T-helper 1 cell treated with Interleukin-12 subunit alpha and Interleukin-12 subunit beta and Interleukin-4 antibody, amounts not matched to agents 30 μg/mL and 1 μg/mL, for 36 hours (primary cell): ENCODE data around the gene SLC17A9.

Experiments used
- H3K27ac Mint-ChIP-seq: one replicate; pipeline ENCODE4 v1.8.0; 2021; ENCODE audit warnings: mild to moderate bottlenecking, mixed read lengths
- H3K27me3 Mint-ChIP-seq: one replicate; pipeline ENCODE4 v1.8.0; 2021; ENCODE audit warnings: low read depth, mixed read lengths
- H3K36me3 Mint-ChIP-seq: one replicate; pipeline ENCODE4 v1.8.0; 2021; ENCODE audit warnings: low read depth, mixed read lengths
- H3K4me1 Mint-ChIP-seq: one replicate; pipeline ENCODE4 v1.8.0; 2021; ENCODE audit warnings: low read depth, mixed read lengths
- H3K4me3 Mint-ChIP-seq: one replicate; pipeline ENCODE4 v1.8.0; 2021; ENCODE audit warnings: mild to moderate bottlenecking, moderate library complexity, mixed read lengths
- H3K9me3 Mint-ChIP-seq: one replicate; pipeline ENCODE4 v1.8.0; 2021; ENCODE audit warnings: mixed read lengths

Gene SLC17A9

DNA sequence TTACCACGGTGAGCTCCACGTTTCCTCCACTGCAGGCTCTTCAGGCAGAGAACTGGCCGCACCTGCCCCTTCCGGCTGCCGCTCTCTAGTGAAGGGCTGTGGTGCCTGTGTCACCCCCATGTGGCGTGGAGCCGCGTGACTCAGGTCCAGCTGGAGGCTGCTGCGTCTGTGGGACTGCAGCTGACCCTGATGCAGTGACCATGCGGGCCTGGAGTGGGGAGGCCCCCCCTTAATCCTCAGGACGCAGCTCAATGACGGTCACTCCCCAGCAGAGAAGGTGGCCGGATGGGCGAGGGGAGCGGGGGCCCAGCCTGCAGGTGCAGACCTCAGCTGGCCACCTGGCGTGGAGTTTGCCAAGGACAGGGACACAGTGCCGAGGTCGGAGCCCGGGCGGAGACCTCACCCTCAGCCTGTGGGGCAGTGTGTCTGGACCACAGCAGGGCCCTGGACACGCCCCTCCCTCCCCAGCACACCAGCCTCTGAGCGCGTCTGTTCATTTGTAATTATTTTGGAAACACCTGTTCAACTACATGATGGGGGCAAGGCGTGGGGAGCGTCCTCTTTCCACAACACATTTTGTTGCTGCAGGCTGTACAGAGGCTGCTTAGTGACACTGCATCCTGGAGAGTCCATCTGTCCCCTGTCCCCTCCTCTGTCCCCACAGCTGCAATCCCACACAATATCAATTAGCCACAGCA is 43.5 kb downstream of the SLC17A9 start:
- Mint-ChIP-seq H3K9me3 (no peaks in the 10 kb centered on the region), H3K36me3 (no peaks in the 10 kb centered on the region), H3K27me3 (peaks cover 25% of the 10 kb centered on the region), H3K4me1 (peaks cover 5% of the 10 kb centered on the region), H3K27ac (no peak overlapping the region), H3K4me3 (no peak overlapping the region)

GRCh38 chr20:62996596-62996982 is 44.1 kb downstream of the SLC17A9 start:
- H3K27ac Mint-ChIP-seq = no peak overlapping the region
- peaks cover 5% of the 10 kb centered on the region for H3K4me1 Mint-ChIP-seq
- no peak overlapping the region for H3K4me3 Mint-ChIP-seq
- no peaks in the 10 kb centered on the region for H3K36me3 Mint-ChIP-seq
- peaks cover 29% of the 10 kb centered on the region for H3K27me3 Mint-ChIP-seq
- no peaks in the 10 kb centered on the region for H3K9me3 Mint-ChIP-seq

GRCh38 chr20:62997417-62998035 is 45.0 kb downstream of the SLC17A9 start:
- Mint-ChIP-seq H3K9me3 (no peaks in the 10 kb centered on the region), H3K27ac (no peak overlapping the region), H3K4me1 (peaks cover 5% of the 10 kb centered on the region), H3K4me3 (no peak overlapping the region), H3K27me3 (peaks cover 34% of the 10 kb centered on the region), H3K36me3 (no peaks in the 10 kb centered on the region)

GRCh38 chr20:62998449-62998848 is 45.9 kb downstream of the SLC17A9 start:
- H3K36me3 Mint-ChIP-seq = no peaks in the 10 kb centered on the region
- H3K9me3 Mint-ChIP-seq = no peaks in the 10 kb centered on the region
- H3K27ac Mint-ChIP-seq = no peak overlapping the region
- no peak overlapping the region for H3K4me3 Mint-ChIP-seq
- H3K4me1 Mint-ChIP-seq = peaks cover 5% of the 10 kb centered on the region
- H3K27me3 Mint-ChIP-seq = peaks cover 43% of the 10 kb centered on the region

- no peak overlapping the region for H3K4me3 Mint-ChIP-seq
- peaks cover 5% of the 10 kb centered on the region for H3K4me1 Mint-ChIP-seq
- no peak overlapping the region for H3K27ac Mint-ChIP-seq
- H3K9me3 Mint-ChIP-seq = no peaks in the 10 kb centered on the region
- no peaks in the 10 kb centered on the region for H3K36me3 Mint-ChIP-seq
- peaks cover 54% of the 10 kb centered on the region for H3K27me3 Mint-ChIP-seq
Measured at GRCh38 chr20:62999580-62999979, 47.1 kb downstream of the SLC17A9 start.

DNA sequence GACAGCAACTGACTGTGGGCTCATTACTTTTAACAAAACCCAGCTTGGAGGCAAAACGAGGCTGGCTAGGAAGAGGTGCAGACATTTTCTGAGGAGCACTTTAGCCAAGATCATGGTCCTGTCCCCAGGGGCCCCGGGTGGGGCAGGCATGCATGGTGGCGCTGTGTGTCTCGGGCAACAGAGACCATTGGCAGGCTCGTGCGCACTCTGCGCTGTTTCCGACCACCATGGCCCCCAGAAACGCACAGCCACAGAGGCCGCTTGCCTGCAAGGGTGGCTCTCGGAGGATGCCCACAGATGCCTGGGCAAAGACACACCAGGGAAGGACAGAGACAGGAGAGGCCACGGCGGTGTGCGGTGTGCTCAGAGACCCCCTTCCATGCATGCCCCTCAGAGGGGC is 47.5 kb downstream of the SLC17A9 start:
- no peak overlapping the region for H3K4me3 Mint-ChIP-seq
- peaks cover 5% of the 10 kb centered on the region for H3K4me1 Mint-ChIP-seq
- H3K36me3 Mint-ChIP-seq = no peaks in the 10 kb centered on the region
- H3K27me3 Mint-ChIP-seq = peaks cover 56% of the 10 kb centered on the region
- no peaks in the 10 kb centered on the region for H3K9me3 Mint-ChIP-seq
- H3K27ac Mint-ChIP-seq = no peak overlapping the region

DNA sequence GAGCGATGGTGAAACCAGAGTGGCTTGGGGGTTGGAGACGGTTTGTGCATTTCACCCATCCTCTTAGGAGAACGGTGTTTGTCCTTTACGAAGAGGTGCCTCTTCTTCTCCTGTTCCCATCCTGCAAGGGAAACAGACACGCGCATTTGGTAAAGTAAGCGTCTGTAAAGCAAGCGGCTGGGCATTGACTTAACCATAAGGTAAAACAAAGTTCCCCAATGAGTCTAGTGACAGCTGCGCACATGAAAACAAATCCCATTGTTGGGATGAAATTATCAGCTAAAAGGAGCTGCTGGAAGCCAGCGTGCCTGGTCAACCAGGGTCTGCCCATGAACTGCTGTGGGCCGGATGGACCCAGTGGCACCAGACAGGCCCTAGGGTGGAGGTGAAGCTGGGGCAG is 48.4 kb downstream of the SLC17A9 start:
- H3K27me3 Mint-ChIP-seq = peaks cover 63% of the 10 kb centered on the region
- no peak overlapping the region for H3K4me3 Mint-ChIP-seq
- no peak overlapping the region for H3K27ac Mint-ChIP-seq
- no peaks in the 10 kb centered on the region for H3K9me3 Mint-ChIP-seq
- peaks cover 5% of the 10 kb centered on the region for H3K4me1 Mint-ChIP-seq
- no peaks in the 10 kb centered on the region for H3K36me3 Mint-ChIP-seq

DNA sequence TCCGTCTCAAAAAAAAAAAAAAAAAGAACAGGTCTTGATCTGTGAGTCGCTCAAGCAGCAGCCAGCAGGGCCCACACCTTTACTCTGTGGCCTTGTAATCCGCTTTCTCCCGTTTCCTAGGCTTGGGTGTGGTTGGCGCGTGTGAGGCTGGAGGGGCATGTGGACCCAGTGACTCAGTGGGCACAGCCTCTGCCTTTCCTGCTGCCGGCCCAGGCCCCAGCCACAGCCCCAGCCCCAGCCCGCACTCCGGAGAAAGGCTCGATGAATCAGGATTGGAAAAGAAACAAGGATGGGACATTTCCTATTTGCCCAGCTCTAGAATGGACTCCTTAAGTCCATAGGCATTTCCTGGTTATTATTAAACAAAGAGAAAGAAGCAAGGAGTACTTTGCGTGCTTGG is 50.0 kb downstream of the SLC17A9 start:
- peaks cover 65% of the 10 kb centered on the region for H3K27me3 Mint-ChIP-seq
- H3K27ac Mint-ChIP-seq = no peak overlapping the region
- H3K4me1 Mint-ChIP-seq = peaks cover 5% of the 10 kb centered on the region
- no peaks in the 10 kb centered on the region for H3K9me3 Mint-ChIP-seq
- no peak overlapping the region for H3K4me3 Mint-ChIP-seq
- H3K36me3 Mint-ChIP-seq = no peaks in the 10 kb centered on the region

DNA sequence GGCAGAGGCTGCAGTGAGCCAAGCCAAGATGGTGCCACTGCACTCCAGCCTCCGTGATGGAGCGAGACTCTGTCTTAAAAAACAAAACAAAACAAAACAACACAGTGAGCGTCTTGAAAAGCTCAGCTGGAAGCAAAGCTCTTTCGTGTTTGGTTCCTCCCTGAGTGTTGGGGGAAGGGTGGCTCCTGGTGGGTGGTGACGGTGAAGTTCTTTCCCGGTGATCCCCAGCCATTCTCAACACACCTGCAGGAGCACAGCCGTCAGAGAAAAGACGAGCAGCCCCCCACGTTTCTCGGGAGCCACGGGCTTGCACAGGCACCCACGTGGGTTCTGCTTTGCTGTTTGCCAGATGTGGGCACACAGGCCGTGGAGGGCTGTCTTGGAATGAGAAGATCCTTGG is 51.0 kb downstream of the SLC17A9 start:
- Mint-ChIP-seq H3K4me3 (no peak overlapping the region), H3K27me3 (peaks cover 66% of the 10 kb centered on the region), H3K4me1 (peaks cover 5% of the 10 kb centered on the region), H3K36me3 (no peaks in the 10 kb centered on the region), H3K9me3 (no peaks in the 10 kb centered on the region), H3K27ac (no peak overlapping the region)

- peak overlapping the region; percentile 55 for H3K27ac Mint-ChIP-seq
- no peak overlapping the region for H3K4me3 Mint-ChIP-seq
- H3K27me3 Mint-ChIP-seq = peaks cover 64% of the 10 kb centered on the region
Measured at GRCh38 chr20:63004607-63005364, 52.3 kb downstream of the SLC17A9 start.

GRCh38 chr20:63005365-63005861 is 52.9 kb downstream of the SLC17A9 start:
- H3K4me3 Mint-ChIP-seq = no peak overlapping the region
- peak overlapping the region; percentile 49 for H3K27ac Mint-ChIP-seq
- H3K4me1 Mint-ChIP-seq = peaks cover 7% of the 10 kb centered on the region
- no peaks in the 10 kb centered on the region for H3K9me3 Mint-ChIP-seq
- peaks cover 64% of the 10 kb centered on the region for H3K27me3 Mint-ChIP-seq
- H3K36me3 Mint-ChIP-seq = no peaks in the 10 kb centered on the region

More at GRCh38 chr20:63004607-63005364, 52.3 kb downstream of the SLC17A9 start:
- Mint-ChIP-seq H3K4me1 (peaks cover 4% of the 10 kb centered on the region), H3K9me3 (no peaks in the 10 kb centered on the region), H3K36me3 (no peaks in the 10 kb centered on the region)

DNA sequence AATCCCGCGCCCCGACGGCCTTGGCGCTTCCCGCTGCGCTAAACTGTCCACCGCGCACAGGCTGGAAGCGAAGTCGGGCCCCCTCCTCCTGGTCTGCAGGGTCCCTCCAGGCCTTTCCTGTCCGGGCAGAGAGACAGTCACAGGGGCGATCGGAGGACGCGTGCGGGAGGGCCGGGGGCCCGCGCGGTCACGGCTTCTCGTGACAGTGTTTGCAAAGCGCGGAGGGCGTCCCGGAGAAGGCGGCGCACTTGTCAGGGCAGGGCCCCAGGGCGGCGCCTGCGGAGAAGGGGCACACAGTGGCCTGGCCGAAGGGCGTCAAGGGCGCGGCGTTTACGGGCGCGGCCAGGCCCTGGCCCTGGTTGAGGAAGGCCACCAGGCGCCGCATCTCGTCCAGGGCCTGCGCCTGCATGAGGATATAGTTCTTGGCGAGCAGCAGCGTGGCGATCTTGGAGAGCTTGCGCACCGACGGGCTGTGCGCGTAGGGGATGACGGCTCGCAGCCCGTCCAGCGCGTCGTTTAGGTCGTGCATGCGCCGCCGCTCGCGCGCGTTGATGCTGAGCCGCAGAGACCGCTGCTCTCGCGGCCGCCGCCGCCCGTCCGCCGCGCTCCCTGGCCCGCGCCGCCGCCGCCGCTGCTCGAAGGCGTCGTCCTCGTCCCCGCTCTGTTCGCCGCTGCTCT is 53.5 kb downstream of the SLC17A9 start:
- Mint-ChIP-seq H3K4me1 (peaks cover 8% of the 10 kb centered on the region), H3K27me3 (peaks cover 70% of the 10 kb centered on the region), H3K36me3 (no peaks in the 10 kb centered on the region), H3K27ac (peak overlapping the region; percentile 49), H3K4me3 (no peak overlapping the region), H3K9me3 (no peaks in the 10 kb centered on the region)

DNA sequence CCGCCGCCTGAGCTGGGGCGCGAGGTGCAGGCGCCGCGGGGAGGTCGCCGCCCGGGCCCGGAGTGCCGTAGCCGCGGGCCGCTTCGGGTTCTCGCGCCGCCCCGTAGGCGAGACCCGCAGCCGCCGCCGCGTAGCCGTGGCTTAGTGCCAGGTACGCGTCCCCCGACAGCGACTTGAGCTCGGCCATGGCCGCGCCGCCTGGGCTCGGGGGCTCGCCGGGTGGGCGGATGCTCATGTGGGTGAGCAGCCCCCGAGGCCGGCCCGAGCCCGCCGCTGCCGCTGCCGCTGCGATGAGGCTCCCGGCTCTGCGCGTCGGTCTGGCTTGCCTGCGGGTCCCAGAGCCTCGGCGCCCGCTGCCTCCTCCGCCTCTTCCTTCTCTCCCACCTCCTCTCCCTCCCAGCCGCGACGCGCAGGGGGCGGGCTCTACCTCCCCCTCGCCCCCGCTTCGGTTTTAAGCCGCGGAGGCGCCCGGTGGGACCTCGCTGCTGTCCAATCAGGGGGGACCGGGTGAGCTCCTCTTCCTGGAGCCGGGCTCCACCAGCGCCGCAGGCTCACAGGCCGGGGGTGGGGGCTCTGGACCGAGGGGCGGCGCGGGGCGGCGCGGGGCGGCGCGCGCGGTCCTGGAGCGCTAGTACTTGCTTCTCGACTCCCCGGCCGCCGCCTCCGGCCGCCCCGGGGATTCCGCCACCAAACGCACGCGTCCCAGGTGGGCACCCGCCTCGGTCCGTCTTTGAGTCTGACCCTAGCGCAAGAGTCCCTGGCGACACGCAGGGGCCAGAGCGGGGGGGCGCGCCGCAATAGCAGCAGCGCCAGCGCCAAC is 54.2 kb downstream of the SLC17A9 start, which contains the start of gene BHLHE23:
BHLHE23 (minus strand) TSS at position 425 of the 820 bp plus-strand sequence; CDS start at position 235, 190 bp downstream.
- peaks cover 73% of the 10 kb centered on the region for H3K27me3 Mint-ChIP-seq
- H3K27ac Mint-ChIP-seq = peak within 1 kb of the TSS; percentile 49
- peaks cover 8% of the 10 kb centered on the region for H3K4me1 Mint-ChIP-seq
- H3K36me3 Mint-ChIP-seq = no peaks in the 10 kb centered on the region
- no peak within 1 kb of the TSS for H3K4me3 Mint-ChIP-seq
- no peaks in the 10 kb centered on the region for H3K9me3 Mint-ChIP-seq

- Mint-ChIP-seq H3K4me3 (no peak overlapping the region), H3K27ac (no peak overlapping the region), H3K36me3 (no peaks in the 10 kb centered on the region), H3K9me3 (no peaks in the 10 kb centered on the region), H3K27me3 (peaks cover 76% of the 10 kb centered on the region), H3K4me1 (peaks cover 8% of the 10 kb centered on the region)
Measured at GRCh38 chr20:63007360-63007645, 54.8 kb downstream of the SLC17A9 start.
